NCI-H2029 (cell line): ENCODE measurements around the gene OR51E1.

Experiments used
- DNase-seq: peaks from one replicate; lab custom pipeline; 2025; lab: John Stamatoyannopoulos, UW

The OR51E1 gene

GRCh38 chr11:4643682-4644081 is at the start of gene OR51E1:
OR51E1 (plus strand) TSS chr11:4643982; CDS start chr11:4652527, 8,545 bp downstream.
- no peak for DNase-seq

- no peak for DNase-seq
Measured at GRCh38 chr11:4605057-4605456, 38.7 kb upstream of the OR51E1 start.

- peak; percentile 48 for DNase-seq
Measured at GRCh38 chr11:4606231-4607015, 37.4 kb upstream of the OR51E1 start.

GRCh38 chr11:4607096-4607495 is 36.7 kb upstream of the OR51E1 start:
- DNase-seq: no peak

GRCh38 chr11:4607781-4608666 is 35.8 kb upstream of the OR51E1 start, which contains the start of gene TRIM68:
TRIM68 (minus strand) TSS chr11:4608231; CDS start chr11:4605504, 2,727 bp downstream.
- DNase-seq: peak; percentile 93

- no peak for DNase-seq
Measured at GRCh38 chr11:4610258-4610935, 33.4 kb upstream of the OR51E1 start.

GRCh38 chr11:4611986-4612385 is 31.8 kb upstream of the OR51E1 start:
- no peak for DNase-seq

GRCh38 chr11:4615856-4616444 is 27.8 kb upstream of the OR51E1 start:
- DNase-seq: no peak

- no peak for DNase-seq
Measured at GRCh38 chr11:4619514-4619913, 24.3 kb upstream of the OR51E1 start.

- peak; percentile 83 for DNase-seq
Measured at GRCh38 chr11:4626207-4627099, 17.3 kb upstream of the OR51E1 start.

GRCh38 chr11:4636136-4636535 is 7.6 kb upstream of the OR51E1 start:
- no peak for DNase-seq

GRCh38 chr11:4636962-4637661 is 6.7 kb upstream of the OR51E1 start, which contains the start of gene OR51D1:
OR51D1 (plus strand) TSS chr11:4637477; CDS start chr11:4639791, 2,314 bp downstream.
- DNase-seq: peak; percentile 64

GRCh38 chr11:4637662-4638047 is 6.1 kb upstream of the OR51E1 start:
- DNase-seq: no peak

- DNase-seq: no peak
Measured at GRCh38 chr11:4639931-4640330, 3.9 kb upstream of the OR51E1 start.

- DNase-seq: no peak
Measured at GRCh38 chr11:4641501-4641900, 2.3 kb upstream of the OR51E1 start.

GRCh38 chr11:4642043-4642442 is 1.7 kb upstream of the OR51E1 start:
- DNase-seq: no peak

GRCh38 chr11:4643076-4643475 is 706 bp upstream of the OR51E1 start:
- DNase-seq: no peak

GRCh38 chr11:4644233-4644632 is 451 bp downstream of the OR51E1 start:
- DNase-seq: no peak

- no peak for DNase-seq
Measured at GRCh38 chr11:4645974-4646373, 2.2 kb downstream of the OR51E1 start.

GRCh38 chr11:4647766-4648165 is 4.0 kb downstream of the OR51E1 start:
- no peak for DNase-seq
